Fibroblast of villous mesenchyme (primary cell): ENCODE measurements around the gene MRPL23. TPM values are rescaled to one million over a fixed set of nuclear protein-coding genes. Genes with fewer than 3 reads are reported as not detected.

ENCODE experiments used
- DNase-seq: peaks from one replicate; pipeline ENCODE4 v3.0.0-alpha.2; 2010; ENCODE audit warnings: low read depth
- H3K4me3 ChIP-seq: 2 replicates; pipeline ENCODE4 v1.5.1; 2011; ENCODE audit warnings: low read depth, mild to moderate bottlenecking, low read length
- CTCF ChIP-seq: IDR thresholded peaks from 2 replicates; pipeline ENCODE4 v1.5.1; 2012; ENCODE audit warnings: low read depth, mild to moderate bottlenecking, low read length; ENCODE audit not compliant: insufficient read depth
- total RNA-seq: library from RNA; depleted of rRNA; stranded (reverse); fragments of >200 nt; gene quantifications from 2 replicates; pipeline ENCODE4 v1.2.3, GENCODE V29; 2012

Gene MRPL23
- total RNA-seq, 1 donor = 107 TPM

- no peak for DNase-seq
- no peak overlapping the region for H3K4me3 ChIP-seq
- no peak for TF ChIP-seq CTCF
Observed at GRCh38 chr11:1926156-1927025, 20.7 kb upstream of the MRPL23 start.

GRCh38 chr11:1927026-1927847 lies 19.9 kb upstream of the MRPL23 start:
- no peak for TF ChIP-seq CTCF
- DNase-seq = no peak
- H3K4me3 ChIP-seq = no peak overlapping the region

GRCh38 chr11:1927848-1928469 lies 19.2 kb upstream of the MRPL23 start:
- TF ChIP-seq CTCF = no peak
- DNase-seq = no peak
- no peak overlapping the region for H3K4me3 ChIP-seq

- H3K4me3 ChIP-seq = no peak overlapping the region
- no peak for TF ChIP-seq CTCF
- DNase-seq = no peak
Observed at GRCh38 chr11:1928470-1928890, 18.7 kb upstream of the MRPL23 start.

GRCh38 chr11:1928891-1929541 lies 18.1 kb upstream of the MRPL23 start:
- no peak for DNase-seq
- TF ChIP-seq CTCF = no peak
- no peak overlapping the region for H3K4me3 ChIP-seq
